GM19351 (cell line): ENCODE results near the gene MIER1.
"Not testable (repeated sequence)": the region's sequence is repeated elsewhere in the genome, so short reads cannot be mapped to it uniquely, and the experiment has no call there.

Experiments used
- ATAC-seq: cut with Tn5 transposase; IDR thresholded peaks from one replicate; pipeline ENCODE4 v1.9.1; 2021; ENCODE audit warnings: mild to moderate bottlenecking, moderate library complexity; ENCODE audit not compliant: unreplicated experiment

The MIER1 gene

DNA sequence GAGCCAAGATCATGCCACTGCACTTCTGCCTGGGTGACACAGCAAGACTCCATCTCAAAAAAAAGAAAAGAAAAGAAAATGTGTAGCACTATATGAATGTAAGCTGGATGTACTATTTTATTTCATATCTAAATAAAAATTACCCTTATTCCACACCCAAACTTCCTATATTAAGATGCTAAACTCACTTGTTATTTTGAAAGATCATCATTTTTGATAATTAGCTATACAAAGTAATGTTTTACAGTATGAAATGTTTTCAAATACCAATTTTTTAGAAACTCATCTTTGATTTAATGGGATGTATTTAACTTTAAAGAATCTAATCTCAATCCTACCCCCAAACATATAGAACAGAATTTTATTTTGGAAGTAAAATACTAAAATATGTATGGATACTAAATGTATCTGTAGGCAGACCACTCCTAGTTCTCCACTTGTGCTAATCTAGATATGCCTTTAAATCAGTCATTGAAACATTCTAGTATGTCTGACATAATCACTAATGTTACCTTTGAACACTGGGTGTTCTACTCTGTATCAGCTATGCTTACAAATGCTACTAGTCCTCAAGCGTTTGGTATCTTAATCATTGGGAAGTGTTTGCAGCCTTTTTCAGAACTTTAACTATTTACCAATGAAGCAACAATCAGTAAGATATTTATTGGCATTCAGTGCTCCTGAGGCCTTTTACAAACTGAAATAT is 12.9 kb downstream of the MIER1 start:
- ATAC-seq, result no peak

DNA sequence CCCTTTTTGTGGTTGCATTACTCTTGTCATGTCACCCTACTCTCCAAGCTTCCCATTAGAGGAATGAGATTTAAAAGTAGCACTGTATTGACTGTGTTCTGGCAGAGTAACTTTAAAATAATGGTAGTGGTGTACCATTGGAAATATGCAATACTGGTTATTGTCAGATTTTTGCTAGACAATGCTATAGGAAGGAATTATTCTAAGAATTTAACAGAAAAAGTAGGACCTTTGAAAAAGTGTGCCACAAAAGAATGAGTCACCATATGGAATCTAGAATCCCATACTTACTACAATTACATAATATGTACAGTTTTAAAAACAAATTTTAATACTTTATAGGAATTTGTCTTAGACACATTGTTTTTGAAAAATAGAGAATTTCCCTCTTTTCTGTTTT is 13.8 kb downstream of the MIER1 start:
- ATAC-seq, result no peak

DNA sequence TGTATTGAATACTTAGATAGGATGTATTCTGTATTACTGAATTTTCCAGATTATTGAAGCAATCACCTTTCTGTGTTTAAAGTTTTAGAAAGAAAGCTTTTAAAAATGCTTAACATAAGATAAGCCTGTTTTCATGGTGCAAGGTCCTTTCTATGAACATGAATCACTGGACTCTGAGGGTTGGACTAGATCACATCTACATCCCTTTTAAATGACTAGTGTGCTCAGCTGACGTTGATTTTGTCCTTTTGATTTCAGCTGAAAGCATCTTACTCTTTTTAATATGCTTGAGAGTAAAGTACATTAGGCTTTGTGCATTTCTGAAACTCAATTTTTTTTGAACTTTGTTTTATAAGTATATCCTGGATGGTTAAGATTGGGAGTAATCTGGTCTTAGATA is 16.2 kb downstream of the MIER1 start:
- no peak for ATAC-seq

DNA sequence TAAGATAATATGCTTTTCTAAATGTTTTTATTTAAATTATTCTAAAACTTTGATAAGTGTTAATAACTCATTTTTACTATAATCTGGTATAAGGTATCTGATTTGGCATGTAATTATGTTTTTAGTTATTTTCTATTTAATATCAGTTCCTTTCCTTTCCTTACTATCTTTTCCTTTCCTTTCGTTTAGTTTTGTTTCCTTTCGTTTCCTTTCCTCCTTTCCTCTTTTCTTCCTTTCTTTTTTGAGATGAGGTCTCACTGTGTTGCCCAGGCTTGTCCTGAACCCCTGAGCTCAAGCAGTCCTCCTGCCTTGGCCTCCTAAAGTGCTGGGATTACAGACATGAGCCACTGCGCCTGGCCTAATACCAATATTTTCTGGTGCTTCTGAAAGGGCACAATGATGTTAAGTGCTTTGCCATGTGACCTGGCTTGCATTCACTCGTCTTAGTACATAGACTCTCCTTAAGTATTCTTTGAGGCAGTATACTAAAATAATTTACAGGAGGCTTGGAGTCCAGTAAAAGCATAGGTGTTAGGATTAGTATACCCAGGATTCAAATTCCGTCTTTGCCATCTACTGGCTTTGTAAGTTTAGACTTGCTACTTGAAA is 18.7 kb downstream of the MIER1 start:
- ATAC-seq, result no peak

DNA sequence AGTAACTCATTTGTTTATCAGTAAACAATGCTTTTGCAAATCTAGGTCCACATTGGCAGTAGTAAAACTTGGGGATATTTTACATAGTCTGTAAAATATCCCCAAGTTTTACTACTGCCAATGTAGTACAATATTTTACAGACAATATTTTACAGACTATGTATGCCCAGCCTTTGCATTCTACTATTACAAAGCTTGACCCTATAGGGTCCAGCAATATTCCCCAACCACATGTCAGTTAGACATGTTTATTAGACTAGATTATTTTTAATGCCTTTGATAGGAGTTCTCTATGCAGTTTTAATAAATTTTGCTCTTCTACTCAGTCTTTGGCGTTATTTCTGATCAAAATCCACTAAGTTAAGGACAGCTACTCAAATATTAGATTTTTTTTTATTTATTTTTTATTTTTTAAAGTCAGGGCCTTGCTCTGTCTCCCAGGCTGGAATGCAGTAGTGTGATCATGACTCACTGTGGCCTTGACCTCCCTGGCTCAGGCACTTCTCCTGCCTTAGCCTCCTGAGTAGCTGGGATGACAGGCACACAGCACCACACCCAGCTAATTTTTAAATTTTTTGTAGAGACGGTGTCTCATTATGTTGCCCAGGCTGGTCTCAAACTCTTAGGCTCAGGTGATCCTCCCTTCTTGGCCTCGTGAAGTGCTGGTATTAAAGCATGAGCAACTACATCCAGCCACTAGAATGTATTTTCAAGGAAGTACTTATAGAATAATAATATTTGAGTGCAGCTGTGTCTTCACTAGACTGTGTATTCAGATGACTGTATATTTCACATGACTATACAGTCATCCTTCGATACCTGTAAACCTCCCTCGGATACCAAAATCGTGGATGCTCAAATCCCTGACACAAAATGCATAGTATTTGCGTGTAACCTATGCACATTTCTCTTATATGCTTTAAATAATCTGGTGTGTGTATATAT is 19.8 kb downstream of the MIER1 start:
- ATAC-seq, result no peak

DNA sequence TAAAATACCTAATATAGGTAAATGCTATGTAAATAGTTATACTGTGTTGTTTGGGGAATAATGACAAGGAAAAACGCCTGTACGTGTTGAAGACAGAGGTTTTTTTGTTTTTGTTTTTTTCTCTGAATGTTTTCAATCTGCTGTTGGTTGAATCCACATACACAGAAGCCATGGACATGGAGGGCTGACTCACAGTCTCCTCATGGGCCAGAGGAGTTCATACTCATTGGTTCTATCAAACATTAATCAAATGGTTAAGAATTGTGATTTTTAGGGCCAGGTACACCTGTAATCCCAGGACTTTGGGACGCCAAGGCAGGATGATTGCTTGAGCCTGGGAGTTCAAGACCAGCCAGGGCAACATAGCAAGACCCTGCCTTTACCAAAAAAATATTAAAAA is 20.5 kb downstream of the MIER1 start:
- ATAC-seq, result no peak

DNA sequence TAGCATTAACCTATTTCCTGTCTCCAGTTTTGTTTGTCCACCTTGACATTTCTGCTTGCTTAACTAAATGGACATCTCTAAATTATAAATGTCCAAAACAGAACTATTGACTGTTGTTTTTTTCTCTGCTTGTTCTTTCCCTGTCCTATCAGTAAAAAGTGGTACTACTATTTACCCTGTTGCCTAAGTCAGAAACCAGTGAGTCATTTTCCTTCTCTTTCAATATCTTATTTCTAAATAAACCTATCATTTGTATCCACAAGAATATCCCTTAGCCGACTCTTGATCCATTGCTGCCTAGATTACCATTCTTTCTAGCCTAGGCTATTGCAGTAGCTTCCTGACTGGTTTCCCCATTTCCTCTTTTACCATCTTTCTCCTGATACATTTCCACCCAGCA is 22.5 kb downstream of the MIER1 start:
- ATAC-seq, result no peak

DNA sequence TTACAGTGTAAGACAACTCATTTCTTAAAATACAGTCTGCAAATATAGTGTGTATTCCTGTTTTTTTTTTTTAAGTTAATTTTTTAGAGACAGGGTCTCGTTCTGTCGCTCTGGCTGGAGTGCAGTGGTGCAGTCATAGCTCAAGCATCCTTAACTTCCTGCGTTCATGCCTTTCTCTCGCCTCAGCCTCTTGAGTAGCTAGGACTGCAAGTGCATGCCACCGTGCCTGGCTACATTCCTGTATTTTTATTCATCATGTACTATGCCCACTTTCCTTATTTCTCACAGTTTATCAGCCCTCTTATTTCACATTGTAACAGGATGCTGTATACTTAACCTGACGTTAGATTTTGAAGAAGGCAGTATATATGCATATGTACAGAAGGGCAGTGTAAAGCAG is 26.7 kb downstream of the MIER1 start:
- no peak for ATAC-seq

DNA sequence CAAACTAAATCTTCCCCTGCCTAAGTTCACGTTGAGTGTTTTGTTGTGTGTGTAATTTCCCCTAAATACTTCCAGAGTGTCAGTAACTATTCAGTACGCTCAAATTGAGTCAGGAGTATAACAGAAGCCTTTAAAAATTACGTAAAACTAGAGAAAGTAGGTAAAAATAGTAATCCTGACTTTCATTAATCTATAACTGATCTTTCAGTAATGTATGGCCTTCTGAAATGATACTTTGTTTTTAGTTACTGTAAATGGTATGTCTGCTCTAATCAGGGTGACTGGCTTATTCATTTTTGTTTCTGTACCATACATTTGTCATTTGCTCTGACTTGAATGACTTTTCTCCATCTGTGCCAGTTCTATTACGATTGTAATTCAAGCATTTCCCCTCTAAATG is 29.4 kb downstream of the MIER1 start:
- peak; percentile 59 for ATAC-seq

DNA sequence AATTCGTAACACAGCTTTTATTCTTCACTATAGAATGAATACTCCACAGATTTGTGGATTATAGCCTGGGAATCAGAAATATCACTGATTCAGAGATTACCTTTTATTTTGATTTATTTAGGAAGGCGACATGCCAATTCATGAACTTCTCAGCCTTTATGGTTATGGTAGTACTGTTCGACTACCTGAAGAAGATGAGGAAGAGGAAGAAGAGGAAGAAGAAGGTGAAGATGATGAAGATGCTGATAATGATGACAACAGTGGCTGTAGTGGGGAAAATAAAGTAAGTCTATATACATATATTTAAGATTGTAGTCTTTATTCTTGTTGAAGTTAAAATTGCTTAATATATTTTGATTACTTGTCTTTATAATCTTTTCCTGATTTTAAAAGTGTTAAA is 33.1 kb downstream of the MIER1 start:
- ATAC-seq, result no peak

DNA sequence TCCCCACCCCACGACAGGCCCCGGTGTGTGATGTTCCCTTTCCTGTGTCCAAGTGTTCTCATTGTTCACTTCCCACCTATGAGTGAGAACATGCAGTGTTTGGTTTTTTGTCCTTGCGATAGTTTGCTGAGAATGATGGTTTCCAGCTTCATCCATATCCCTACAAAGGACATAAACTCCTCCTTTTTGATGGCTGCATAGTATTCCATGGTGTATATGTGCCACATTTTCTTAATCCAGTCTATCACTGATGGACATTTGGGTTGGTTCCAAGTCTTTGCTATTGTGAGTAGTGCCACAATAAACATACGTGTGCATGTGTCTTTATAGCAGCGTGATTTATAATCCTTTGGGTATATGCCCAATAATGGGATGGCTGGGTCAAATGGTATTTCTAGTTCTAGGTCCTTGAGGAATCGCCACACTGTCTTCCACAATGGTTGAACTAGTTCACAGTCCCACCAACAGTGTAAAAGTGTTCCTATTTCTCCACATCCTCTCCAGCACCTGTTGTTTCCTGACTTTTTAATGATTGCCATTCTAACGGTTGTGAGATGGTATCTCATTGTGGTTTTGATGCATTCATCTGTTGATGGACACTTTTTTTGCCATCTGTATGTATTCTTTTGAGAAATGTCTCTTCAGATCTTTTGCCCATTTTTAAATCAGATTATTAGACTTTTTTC is 41.5 kb downstream of the MIER1 start:
- not testable (repeated sequence) for ATAC-seq

DNA sequence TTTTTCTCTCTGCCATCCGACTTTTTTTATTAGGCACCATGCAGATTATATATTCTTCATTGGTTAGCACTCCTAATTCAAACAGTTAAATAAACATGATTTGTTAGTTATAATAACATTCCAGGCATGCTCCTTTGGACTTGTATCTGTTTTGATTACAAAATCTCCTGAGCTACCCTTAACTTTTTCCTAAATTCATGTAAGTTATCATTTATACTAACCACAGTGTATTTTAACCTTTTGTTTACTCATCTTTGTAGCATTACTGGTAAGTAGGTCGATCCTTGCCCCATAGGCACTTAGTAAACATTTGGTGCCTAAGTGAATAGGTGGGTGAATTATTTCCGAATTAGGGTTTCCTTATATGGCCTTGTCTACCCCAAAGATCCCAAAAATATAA is 43.8 kb downstream of the MIER1 start:
- ATAC-seq, result no peak

DNA sequence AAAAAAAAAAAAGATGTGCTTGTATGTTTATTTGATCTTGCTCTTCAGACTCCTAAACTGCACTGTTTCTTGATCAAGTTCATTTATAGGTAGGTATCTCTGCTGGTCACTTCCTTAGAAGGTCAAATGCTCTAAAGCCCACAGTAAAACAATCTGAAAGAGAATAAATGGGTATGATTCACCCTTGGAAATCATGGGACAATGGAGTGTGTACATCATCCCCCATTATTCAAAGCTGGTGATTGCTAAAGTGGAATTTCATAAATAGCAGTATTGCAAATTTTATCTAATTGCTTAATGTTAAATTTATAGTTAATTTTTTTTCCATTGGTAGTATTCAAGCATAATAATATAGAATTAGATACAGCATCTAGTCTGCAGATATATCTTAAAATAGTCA is 53.4 kb downstream of the MIER1 start:
- ATAC-seq, result no peak

DNA sequence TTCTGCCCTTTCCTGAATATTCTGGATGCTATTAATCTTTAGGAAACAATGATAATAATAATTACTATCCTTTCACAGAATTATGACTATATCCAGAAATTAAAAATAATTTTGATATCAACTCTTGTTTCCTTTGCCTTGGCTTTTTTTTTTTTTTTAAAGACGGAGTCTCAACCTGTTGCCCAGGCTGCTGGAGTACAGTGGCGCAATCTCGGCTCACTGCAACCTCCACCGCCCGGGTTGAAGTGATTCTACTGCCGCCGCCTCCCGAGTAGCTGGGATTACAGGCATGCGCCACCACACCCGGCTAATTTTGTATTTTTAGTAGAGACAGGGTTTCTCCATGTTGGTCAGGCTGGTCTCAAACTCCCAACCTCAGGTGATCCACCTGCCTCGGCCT is 54.8 kb downstream of the MIER1 start:
- not testable (repeated sequence) for ATAC-seq

DNA sequence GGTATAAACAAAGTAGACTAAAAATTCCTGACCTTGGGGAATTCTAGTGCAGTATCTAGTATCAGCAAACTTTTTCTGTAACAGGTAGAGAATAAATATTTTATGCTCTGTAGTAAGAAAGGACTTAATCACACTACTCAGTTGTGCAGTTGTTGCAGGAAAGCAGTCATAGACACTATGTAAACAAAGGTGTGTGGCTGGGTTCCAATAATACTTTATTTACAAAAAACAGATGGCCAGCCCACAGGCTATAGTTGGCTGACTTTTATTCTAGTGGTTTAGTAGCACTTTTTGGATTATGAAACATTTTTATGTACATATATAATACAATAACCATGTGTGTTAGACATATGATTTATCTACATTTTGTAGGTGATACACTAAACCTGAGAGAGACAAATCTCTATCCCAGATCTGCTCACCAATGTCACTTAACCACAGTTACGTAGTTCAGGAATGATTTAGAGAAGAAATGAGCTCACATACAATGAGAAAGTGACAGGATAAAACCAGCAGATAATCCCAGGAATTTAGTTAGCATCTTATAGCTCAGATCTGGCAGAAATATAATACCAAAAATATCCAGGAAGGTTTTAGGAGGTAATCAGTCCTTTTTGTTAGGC is 56.1 kb downstream of the MIER1 start:
- ATAC-seq, result no peak

DNA sequence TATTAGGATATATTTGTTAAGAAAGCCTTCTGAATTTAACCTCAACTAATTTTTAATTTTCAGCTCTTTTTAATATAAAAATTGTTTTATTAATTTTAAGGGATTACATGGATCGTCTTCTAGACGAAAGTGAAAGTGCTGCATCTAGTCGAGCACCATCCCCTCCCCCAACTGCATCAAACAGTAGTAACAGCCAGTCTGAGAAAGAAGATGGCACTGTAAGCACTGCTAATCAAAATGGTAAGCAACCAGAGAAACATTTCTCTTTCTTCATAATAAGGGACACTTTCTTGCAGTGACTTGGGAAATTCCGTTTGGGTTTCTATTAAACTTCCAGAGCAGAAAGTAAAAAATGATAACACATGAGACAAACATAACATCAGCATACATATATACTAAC is 56.9 kb downstream of the MIER1 start:
- ATAC-seq, result no peak

DNA sequence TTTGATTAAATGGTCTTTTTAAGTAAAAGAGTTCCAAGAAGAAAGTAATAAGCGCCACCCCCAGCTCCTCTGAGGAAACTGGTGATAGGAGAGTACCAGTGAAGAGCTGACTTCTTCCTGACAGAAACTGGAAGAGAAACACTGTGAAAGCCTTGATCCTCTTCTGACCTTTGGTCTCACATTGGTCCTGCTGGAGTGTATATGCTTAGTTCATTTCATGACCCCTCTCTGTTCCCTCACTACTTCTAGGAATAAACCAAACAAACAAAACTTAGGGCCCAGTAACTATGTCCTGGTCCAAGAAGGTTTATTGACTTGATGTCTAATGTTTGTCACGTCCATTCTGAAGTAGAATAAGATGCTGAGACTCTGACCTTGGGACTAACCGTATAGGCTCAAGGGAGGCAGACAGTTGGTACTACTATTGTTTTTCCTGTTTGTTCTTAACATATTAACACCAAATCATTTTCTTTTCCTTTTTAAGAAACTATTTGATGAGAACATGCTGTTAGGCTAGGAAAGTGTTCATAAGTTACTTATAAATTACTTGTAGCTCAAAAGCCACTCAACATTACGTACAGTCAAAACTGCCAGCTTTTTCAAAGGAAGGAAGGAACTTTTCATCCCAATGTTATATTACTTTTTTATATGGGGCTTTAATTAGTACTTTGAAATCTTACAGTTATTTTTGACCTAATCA is 57.9 kb downstream of the MIER1 start:
- no peak for ATAC-seq

DNA sequence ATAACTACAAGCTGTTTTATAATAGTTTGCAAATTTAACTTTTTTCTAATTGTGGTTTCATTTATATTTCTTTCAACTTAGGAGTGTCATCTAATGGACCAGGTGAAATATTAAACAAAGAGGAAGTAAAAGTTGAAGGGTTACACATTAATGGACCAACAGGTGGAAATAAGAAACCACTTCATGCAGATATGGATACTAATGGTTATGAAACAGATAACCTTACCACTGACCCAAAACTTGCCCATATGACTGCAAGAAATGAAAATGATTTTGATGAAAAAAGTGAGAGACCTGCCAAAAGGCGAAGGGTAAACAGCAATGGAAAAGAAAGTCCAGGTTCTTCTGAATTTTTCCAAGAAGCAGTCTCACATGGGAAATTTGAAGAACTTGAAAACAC is 59.7 kb downstream of the MIER1 start:
- ATAC-seq, result peak; percentile 92

DNA sequence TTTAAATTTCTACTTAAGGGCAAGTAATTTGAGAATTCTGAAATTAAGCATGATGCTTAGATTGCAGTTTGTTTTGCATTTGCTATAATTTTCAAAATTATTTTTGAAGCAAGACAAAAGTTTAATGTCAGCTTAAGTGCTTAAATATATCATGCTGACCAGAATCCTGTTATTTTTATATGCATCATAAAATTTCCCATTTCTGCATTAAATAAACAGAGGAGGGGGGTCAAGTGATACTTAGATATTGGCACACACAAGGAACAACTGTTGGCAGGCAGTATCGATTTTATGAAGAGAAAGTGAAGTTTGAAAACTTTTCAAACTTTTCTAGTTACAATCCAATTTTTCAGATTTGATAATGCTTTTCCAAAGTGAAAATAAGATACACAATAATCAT is 61.0 kb downstream of the MIER1 start:
- no peak for ATAC-seq

DNA sequence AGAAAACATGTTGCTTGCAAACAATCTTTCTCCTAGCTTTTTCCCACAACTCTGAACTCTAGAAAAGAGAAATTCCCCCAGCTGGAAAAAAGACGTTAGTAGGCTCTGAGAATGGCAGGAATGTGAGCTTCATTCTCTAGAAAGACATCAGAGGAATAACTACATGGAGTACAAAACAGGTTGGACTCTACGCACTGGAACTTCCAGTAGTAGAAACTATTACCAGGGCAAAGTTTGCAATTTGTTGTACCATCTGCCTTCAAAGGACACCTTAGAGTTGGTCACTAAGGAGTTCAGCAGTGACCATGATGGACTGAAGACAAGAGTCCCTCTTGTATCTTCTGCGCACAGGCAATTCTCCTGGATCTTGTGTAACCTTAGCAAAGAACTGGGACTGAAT is 68.3 kb downstream of the MIER1 start:
- no peak for ATAC-seq
